GM23338 (cell line): ENCODE data around the gene PDE4B. TPM values are rescaled to one million over a fixed set of nuclear protein-coding genes. Genes with fewer than 3 reads are reported as not detected.
A peak's percentile ranks its signal among the peaks of the same experiment; 100 is the strongest.

Experiments used
- ATAC-seq: fragments of 200-7000 bp; cut with Tn5 transposase; 3 replicates; pipeline ENCODE4 v1.9.1; 2020
- DNase-seq: peaks from one replicate; pipeline ENCODE4 v3.0.0-alpha.2; 2015; ENCODE audit warnings: low spot score
- H2AFZ ChIP-seq: fragments of 200-600 bp; sonication (generic); 2 replicates; pipeline ENCODE4 v1.8.0; 2016; ENCODE audit warnings: antibody characterized with exemption, mild to moderate bottlenecking, moderate library complexity
- H3F3A ChIP-seq: fragments of 200-600 bp; sonication (generic); replicated peaks from 2 replicates; pipeline ENCODE4 v1.8.0; 2017; ENCODE audit warnings: antibody characterized with exemption, mixed run types, low read depth
- H3K27ac ChIP-seq: fragments of 200-600 bp; sonication (generic); 2 replicates; pipeline ENCODE4 v1.6.1; 2016; ENCODE audit warnings: low read depth
- H3K27me3 ChIP-seq: fragments of 200-600 bp; sonication (generic); 2 replicates; pipeline ENCODE4 v1.8.0; 2016; ENCODE audit warnings: mild to moderate bottlenecking, mixed run types, moderate library complexity; ENCODE audit not compliant: insufficient read depth
- H3K36me3 ChIP-seq: fragments of 200-600 bp; sonication (generic); 2 replicates; pipeline ENCODE4 v1.8.0; 2016; ENCODE audit warnings: mild to moderate bottlenecking; ENCODE audit not compliant: insufficient read depth
- H3K4me1 ChIP-seq: fragments of 200-600 bp; sonication (generic); 2 replicates; pipeline ENCODE4 v1.8.0; 2016; ENCODE audit warnings: mild to moderate bottlenecking, moderate library complexity; ENCODE audit not compliant: insufficient read depth
- H3K4me2 ChIP-seq: fragments of 200-600 bp; sonication (generic); 2 replicates; pipeline ENCODE4 v1.7.1; 2017; ENCODE audit warnings: mixed run types
- H3K4me3 ChIP-seq: fragments of 200-600 bp; sonication (generic); 2 replicates; pipeline ENCODE4 v1.6.1; 2016; ENCODE audit warnings: mixed run types
- H3K79me2 ChIP-seq: fragments of 200-600 bp; sonication (generic); replicated peaks from 2 replicates; pipeline ENCODE4 v1.8.0; 2017; ENCODE audit warnings: mild to moderate bottlenecking; ENCODE audit not compliant: insufficient read depth
- H3K9me2 ChIP-seq: fragments of 200-600 bp; sonication (generic); 2 replicates; pipeline ENCODE4 v1.8.0; 2017; ENCODE audit not compliant: insufficient read depth
- H4K20me1 ChIP-seq: fragments of 200-600 bp; sonication (generic); replicated peaks from 2 replicates; pipeline ENCODE4 v1.8.0; 2017; ENCODE audit warnings: mild to moderate bottlenecking; ENCODE audit not compliant: insufficient read depth
- H3K27ac Mint-ChIP-seq: 2 replicates; pipeline ENCODE4 v1.8.0; 2020; ENCODE audit warnings: inconsistent platforms, mild to moderate bottlenecking, moderate library complexity, mixed read lengths
- H3K27me3 Mint-ChIP-seq: 3 replicates; pipeline ENCODE4 v1.8.0; 2022; ENCODE audit warnings: low read depth, mild to moderate bottlenecking, moderate library complexity, mixed read lengths, inconsistent platforms; ENCODE audit not compliant: insufficient read depth, poor library complexity
- H3K36me3 Mint-ChIP-seq: 3 replicates; pipeline ENCODE4 v1.8.0; 2021; ENCODE audit warnings: low read depth, mild to moderate bottlenecking, inconsistent platforms, moderate library complexity, mixed read lengths
- H3K4me1 Mint-ChIP-seq: 3 replicates; pipeline ENCODE4 v1.8.0; 2020; ENCODE audit warnings: mild to moderate bottlenecking, inconsistent platforms, mixed read lengths
- H3K4me3 Mint-ChIP-seq: 3 replicates; pipeline ENCODE4 v1.8.0; 2021; ENCODE audit warnings: moderate library complexity, mild to moderate bottlenecking, inconsistent platforms, mixed read lengths
- H3K9me3 Mint-ChIP-seq: 3 replicates; pipeline ENCODE4 v1.8.0; 2020; ENCODE audit warnings: moderate library complexity, mild to moderate bottlenecking, inconsistent platforms, mixed read lengths
- CREB1 ChIP-seq: fragments of 250-450 bp; sonication (Bioruptor Pico); IDR thresholded peaks from 2 replicates; pipeline ENCODE4 v1.5.0; 2020; ENCODE audit warnings: low read depth, mild to moderate bottlenecking, moderate library complexity
- EZH2 ChIP-seq: fragments of 200-600 bp; sonication (generic); IDR thresholded peaks from one replicate; pipeline ENCODE4 v1.8.0; 2017; ENCODE audit warnings: antibody characterized with exemption, mild to moderate bottlenecking, low read depth; ENCODE audit not compliant: unreplicated experiment
- EZH2phosphoT487 ChIP-seq: fragments of 200-600 bp; sonication (generic); IDR thresholded peaks from one replicate; pipeline ENCODE4 v1.8.1; 2018; ENCODE audit warnings: antibody characterized with exemption; ENCODE audit not compliant: unreplicated experiment
- JUNB ChIP-seq: IDR thresholded peaks from one replicate; pipeline ENCODE4 v1.6.1; 2016; ENCODE audit warnings: antibody characterized with exemption; ENCODE audit not compliant: unreplicated experiment
- NANOG ChIP-seq: IDR thresholded peaks from 2 replicates; pipeline ENCODE4 v1.6.1; 2016; ENCODE audit warnings: antibody characterized with exemption, borderline replicate concordance
- POLR2AphosphoS5 ChIP-seq: IDR thresholded peaks from 2 replicates; pipeline ENCODE4 v1.6.1; 2016; ENCODE audit warnings: antibody characterized with exemption, low read depth
- REST ChIP-seq: IDR thresholded peaks from one replicate; pipeline ENCODE4 v1.6.1; 2018; ENCODE audit warnings: antibody characterized with exemption; ENCODE audit not compliant: unreplicated experiment
- STAT1 ChIP-seq: IDR thresholded peaks from one replicate; pipeline ENCODE4 v1.6.1; 2016; ENCODE audit warnings: antibody characterized with exemption; ENCODE audit not compliant: unreplicated experiment
- ZNF114 ChIP-seq: fragments of 250-450 bp; sonication (Bioruptor Pico); IDR thresholded peaks from 2 replicates; pipeline ENCODE4 v1.5.0; 2020; ENCODE audit warnings: mild to moderate bottlenecking, moderate library complexity
- ZNF331 ChIP-seq: fragments of 250-450 bp; sonication (Bioruptor Pico); IDR thresholded peaks from 2 replicates; pipeline ENCODE4 v1.5.0; 2020; ENCODE audit warnings: low read depth, mild to moderate bottlenecking, moderate library complexity
- ZNF462 ChIP-seq: fragments of 250-450 bp; sonication (Bioruptor Pico); IDR thresholded peaks from 2 replicates; pipeline ENCODE4 v1.5.0; 2020; ENCODE audit warnings: mild to moderate bottlenecking, moderate library complexity
- polyA plus RNA-seq: library from polyadenylated mRNA; unstranded; fragments of >200 nt; fragmentation: Nextera tagmentation; extraction: Ambion mirVana; gene quantifications from 2 replicates; pipeline ENCODE4 v1.2.1, GENCODE V29; 2016
- total RNA-seq: library from RNA; depleted of rRNA; stranded (reverse); fragments of >200 nt; shearing (Covaris generic); gene quantifications from 2 replicates; pipeline ENCODE4 v1.2.3, GENCODE V29; 2014
- TF ChIP-seq, protein P1 (sequence below): IDR thresholded peaks from 2 replicates; pipeline ENCODE4 v1.6.1; 2016; ENCODE audit warnings: antibody characterized with exemption
- TF ChIP-seq, protein P2 (sequence below), 2 experiments: fragments of 200-600 bp in 1 of 2; sonication (generic) in 1 of 2; conservative IDR thresholded peaks; 2 replicates each; pipeline versions ENCODE4 v1.5.1 to v1.6.1; 2016 to 2017; ENCODE audit warnings: antibody characterized with exemption in 2 of 2, low read depth in 2 of 2, mild to moderate bottlenecking in 2 of 2, moderate library complexity in 1 of 2

The PDE4B gene
- total and polyA plus RNA-seq, 2 experiments from 2014 or later: 14.0 to 25.6 TPM

GRCh38 chr1:66281808-66282207 lies 489.1 kb downstream of the PDE4B start:
- Histone ChIP-seq H3K4me3 (no peak overlapping the region), H2AFZ (peak overlapping the region; percentile 78; the same call in 1 of the 2 replicates), H4K20me1 (no peaks in the 10 kb centered on the region), H3F3A (no peaks in the 10 kb centered on the region), H3K79me2 (no peaks in the 10 kb centered on the region), H3K27ac (no peak overlapping the region), H3K36me3 (no peaks in the 10 kb centered on the region), H3K27me3 (no peaks in the 10 kb centered on the region), H3K9me2 (no peaks in the 10 kb centered on the region), H3K4me2 (no peak overlapping the region), H3K4me1 (peaks cover 10% of the 10 kb centered on the region)
- Mint-ChIP-seq H3K27ac (no peak overlapping the region), H3K4me3 (no peak overlapping the region), H3K27me3 (no peaks in the 10 kb centered on the region), H3K4me1 (peaks cover 12% of the 10 kb centered on the region), H3K36me3 (no peaks in the 10 kb centered on the region), H3K9me3 (no peaks in the 10 kb centered on the region)
- no peak for DNase-seq
- TF ChIP-seq ZNF462 (CRISPR knock-in tag) (no peak), EZH2phosphoT487 (no peak), REST (no peak), STAT1 (no peak), CREB1 (CRISPR knock-in tag) (no peak), EZH2 (no peak), POLR2AphosphoS5 (no peak), JUNB (no peak), NANOG (no peak), ZNF114 (CRISPR knock-in tag) (no peak), ZNF331 (CRISPR knock-in tag) (no peak)
- TF ChIP-seq, protein P1, sequence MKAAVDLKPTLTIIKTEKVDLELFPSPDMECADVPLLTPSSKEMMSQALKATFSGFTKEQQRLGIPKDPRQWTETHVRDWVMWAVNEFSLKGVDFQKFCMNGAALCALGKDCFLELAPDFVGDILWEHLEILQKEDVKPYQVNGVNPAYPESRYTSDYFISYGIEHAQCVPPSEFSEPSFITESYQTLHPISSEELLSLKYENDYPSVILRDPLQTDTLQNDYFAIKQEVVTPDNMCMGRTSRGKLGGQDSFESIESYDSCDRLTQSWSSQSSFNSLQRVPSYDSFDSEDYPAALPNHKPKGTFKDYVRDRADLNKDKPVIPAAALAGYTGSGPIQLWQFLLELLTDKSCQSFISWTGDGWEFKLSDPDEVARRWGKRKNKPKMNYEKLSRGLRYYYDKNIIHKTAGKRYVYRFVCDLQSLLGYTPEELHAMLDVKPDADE: no peak
- TF ChIP-seq, protein P2, sequence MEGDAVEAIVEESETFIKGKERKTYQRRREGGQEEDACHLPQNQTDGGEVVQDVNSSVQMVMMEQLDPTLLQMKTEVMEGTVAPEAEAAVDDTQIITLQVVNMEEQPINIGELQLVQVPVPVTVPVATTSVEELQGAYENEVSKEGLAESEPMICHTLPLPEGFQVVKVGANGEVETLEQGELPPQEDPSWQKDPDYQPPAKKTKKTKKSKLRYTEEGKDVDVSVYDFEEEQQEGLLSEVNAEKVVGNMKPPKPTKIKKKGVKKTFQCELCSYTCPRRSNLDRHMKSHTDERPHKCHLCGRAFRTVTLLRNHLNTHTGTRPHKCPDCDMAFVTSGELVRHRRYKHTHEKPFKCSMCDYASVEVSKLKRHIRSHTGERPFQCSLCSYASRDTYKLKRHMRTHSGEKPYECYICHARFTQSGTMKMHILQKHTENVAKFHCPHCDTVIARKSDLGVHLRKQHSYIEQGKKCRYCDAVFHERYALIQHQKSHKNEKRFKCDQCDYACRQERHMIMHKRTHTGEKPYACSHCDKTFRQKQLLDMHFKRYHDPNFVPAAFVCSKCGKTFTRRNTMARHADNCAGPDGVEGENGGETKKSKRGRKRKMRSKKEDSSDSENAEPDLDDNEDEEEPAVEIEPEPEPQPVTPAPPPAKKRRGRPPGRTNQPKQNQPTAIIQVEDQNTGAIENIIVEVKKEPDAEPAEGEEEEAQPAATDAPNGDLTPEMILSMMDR (conservative IDR thresholded peaks at IDR 0.05; ENCODE audit: low read depth in 2 of 2): no peak
- no peak for ATAC-seq
